WTC11 (cell line): ENCODE data around the gene CLGN.

Experiments used
- CTCF ChIP-seq: fragments of 200-600 bp; IDR thresholded peaks from 2 replicates; pipeline ENCODE4 v1.8.0; 2022; ENCODE audit warnings: antibody characterized with exemption
- JUN ChIP-seq: sonication (generic); formaldehyde crosslinking; IDR thresholded peaks from 2 replicates; pipeline ENCODE4 v1.8.0; 2023; ENCODE audit warnings: mild to moderate bottlenecking, missing genetic modification reagents
- MAX ChIP-seq: sonication (generic); formaldehyde crosslinking; IDR thresholded peaks from 2 replicates; pipeline ENCODE4 v1.8.0; 2022; ENCODE audit warnings: mild to moderate bottlenecking, missing genetic modification reagents
- NR2C2 ChIP-seq: sonication (generic); formaldehyde crosslinking; IDR thresholded peaks from 2 replicates; pipeline ENCODE4 v1.8.0; 2022; ENCODE audit warnings: mild to moderate bottlenecking, missing genetic modification reagents
- ZBTB21 ChIP-seq: sonication (generic); formaldehyde crosslinking; IDR thresholded peaks from 2 replicates; pipeline ENCODE4 v1.8.1; 2023; ENCODE audit warnings: mild to moderate bottlenecking, missing genetic modification reagents, borderline replicate concordance
- ZNF317 ChIP-seq: sonication (generic); formaldehyde crosslinking; IDR thresholded peaks from 2 replicates; pipeline ENCODE4 v1.8.1; 2023; ENCODE audit warnings: low read depth, mild to moderate bottlenecking, moderate library complexity, missing genetic modification reagents, borderline replicate concordance
- ZNF416 ChIP-seq: fragments of 250-450 bp; sonication (Bioruptor Pico); IDR thresholded peaks from 2 replicates; pipeline ENCODE4 v1.9.0; 2021; ENCODE audit warnings: mild to moderate bottlenecking, inconsistent platforms
- ZNF512 ChIP-seq: sonication (generic); formaldehyde crosslinking; IDR thresholded peaks from 2 replicates; pipeline ENCODE4 v1.8.1; 2022; ENCODE audit warnings: missing genetic modification reagents, borderline replicate concordance
- TF ChIP-seq, protein P1 (sequence below): sonication (generic); formaldehyde crosslinking; IDR thresholded peaks from 2 replicates; pipeline ENCODE4 v1.8.1; 2023; ENCODE audit warnings: mild to moderate bottlenecking, missing genetic modification reagents, moderate library complexity
- TF ChIP-seq, protein P2 (sequence below): sonication (generic); formaldehyde crosslinking; IDR thresholded peaks from 2 replicates; pipeline ENCODE4 v1.8.1; 2023; ENCODE audit warnings: mild to moderate bottlenecking, missing genetic modification reagents

GRCh38 chr4:140395668-140396067 lies 31.8 kb downstream of the CLGN start:
- no peak for TF ChIP-seq ZBTB21 (CRISPR knock-in tag)
- TF ChIP-seq CTCF = no peak
- TF ChIP-seq ZNF317 (CRISPR knock-in tag) = no peak
- no peak for TF ChIP-seq JUN (CRISPR knock-in tag)
- no peak for TF ChIP-seq ZNF512 (CRISPR knock-in tag)
- TF ChIP-seq MAX (CRISPR knock-in tag) = no peak
- TF ChIP-seq, protein P1, sequence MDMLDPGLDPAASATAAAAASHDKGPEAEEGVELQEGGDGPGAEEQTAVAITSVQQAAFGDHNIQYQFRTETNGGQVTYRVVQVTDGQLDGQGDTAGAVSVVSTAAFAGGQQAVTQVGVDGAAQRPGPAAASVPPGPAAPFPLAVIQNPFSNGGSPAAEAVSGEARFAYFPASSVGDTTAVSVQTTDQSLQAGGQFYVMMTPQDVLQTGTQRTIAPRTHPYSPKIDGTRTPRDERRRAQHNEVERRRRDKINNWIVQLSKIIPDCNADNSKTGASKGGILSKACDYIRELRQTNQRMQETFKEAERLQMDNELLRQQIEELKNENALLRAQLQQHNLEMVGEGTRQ (CRISPR knock-in tag) = no peak
- TF ChIP-seq, protein P2, sequence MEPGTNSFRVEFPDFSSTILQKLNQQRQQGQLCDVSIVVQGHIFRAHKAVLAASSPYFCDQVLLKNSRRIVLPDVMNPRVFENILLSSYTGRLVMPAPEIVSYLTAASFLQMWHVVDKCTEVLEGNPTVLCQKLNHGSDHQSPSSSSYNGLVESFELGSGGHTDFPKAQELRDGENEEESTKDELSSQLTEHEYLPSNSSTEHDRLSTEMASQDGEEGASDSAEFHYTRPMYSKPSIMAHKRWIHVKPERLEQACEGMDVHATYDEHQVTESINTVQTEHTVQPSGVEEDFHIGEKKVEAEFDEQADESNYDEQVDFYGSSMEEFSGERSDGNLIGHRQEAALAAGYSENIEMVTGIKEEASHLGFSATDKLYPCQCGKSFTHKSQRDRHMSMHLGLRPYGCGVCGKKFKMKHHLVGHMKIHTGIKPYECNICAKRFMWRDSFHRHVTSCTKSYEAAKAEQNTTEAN (CRISPR knock-in tag) = no peak
- TF ChIP-seq ZNF416 (CRISPR knock-in tag) = no peak
- no peak for TF ChIP-seq NR2C2 (CRISPR knock-in tag)
